Esophagus muscularis mucosa (tissue), 4 donors: ENCODE measurements around the gene NDUFS8. TPM values are rescaled to one million over a fixed set of nuclear protein-coding genes. Genes with fewer than 3 reads are reported as not detected.

Experiments
- DNase-seq: peaks from one replicate; pipeline ENCODE4 v3.0.0-alpha.2; 2017; ENCODE audit errors: extremely low spot score
- H3K27ac ChIP-seq, 4 donors: fragments of 200-600 bp; sonication (generic); replicated peaks in 1 of 4; 1 replicate in 3 of 4; 2 replicates in 1 of 4; pipeline ENCODE4 v1.5.1; 2016 to 2019; ENCODE audit warnings: mild to moderate bottlenecking in 1 of 4
- H3K27me3 ChIP-seq, 4 donors: fragments of 200-600 bp; sonication (generic); one replicate each; pipeline versions ENCODE4 v1.5.1 to v1.6.0; 2016 to 2019
- H3K36me3 ChIP-seq, 4 donors: fragments of 200-600 bp; sonication (generic); one replicate each; pipeline ENCODE4 v1.5.1; 2016 to 2019
- H3K4me1 ChIP-seq, 4 donors: fragments of 200-600 bp; sonication (generic); one replicate each; pipeline ENCODE4 v1.5.1; 2016 to 2019
- H3K4me3 ChIP-seq, 4 donors: fragments of 200-600 bp; sonication (generic); 1 replicate in 2 of 4; 2 replicates in 2 of 4; pipeline ENCODE4 v1.5.1; 2016 to 2019; ENCODE audit warnings: mild to moderate bottlenecking in 4 of 4, moderate library complexity in 1 of 4
- H3K9me3 ChIP-seq, 4 donors: fragments of 200-600 bp; sonication (generic); 1 replicate in 3 of 4; 2 replicates in 1 of 4; pipeline ENCODE4 v1.5.1; 2016 to 2019
- EP300 ChIP-seq: sonication (generic); formaldehyde crosslinking; IDR thresholded peaks from one replicate; pipeline ENCODE4 v1.6.1; 2017; ENCODE audit warnings: antibody characterized with exemption
- POLR2A ChIP-seq: fragments of 450-650 bp; IDR thresholded peaks from one replicate; pipeline ENCODE4 v1.6.1; 2017; ENCODE audit warnings: antibody characterized with exemption, moderate library complexity, mild to moderate bottlenecking, low read depth
- POLR2AphosphoS5 ChIP-seq, 2 donors: sonication (generic); formaldehyde crosslinking; IDR thresholded peaks; one replicate each; pipeline ENCODE4 v1.6.1; 2017; ENCODE audit warnings: antibody characterized with exemption in 2 of 2
- WGBS: methylation state at CpG from one replicate; pipeline ENCODE4 v1.1.5; 2018; 5-methylcytosine and 5-hydroxymethylcytosine counted together
- intact Hi-C: fragments of 100-400 bp; cut with DNase I; formaldehyde crosslinking; loops from one replicate; pipeline ENCODE4 v1.15.1; 2023
- total RNA-seq, 4 donors: library from RNA; depleted of rRNA; stranded (reverse); fragments of >200 nt; gene quantifications; one replicate each; pipeline versions ENCODE4 v1.1.0 to v1.2.1, GENCODE V29; 2016
- TF ChIP-seq, protein P1 (sequence below), 3 experiments: fragments of 200-600 bp in 2 of 3; fragments of 450-650 bp in 1 of 3; sonication (generic) in 2 of 3; IDR thresholded peaks; one replicate each; pipeline ENCODE4 v1.5.1; 2017 to 2019; ENCODE audit warnings: antibody characterized with exemption in 3 of 3, mild to moderate bottlenecking in 2 of 3, moderate library complexity in 1 of 3

NDUFS8 gene
- total RNA-seq, 4 donors from 2014 or later: 178 to 271 (median 198) TPM

DNA sequence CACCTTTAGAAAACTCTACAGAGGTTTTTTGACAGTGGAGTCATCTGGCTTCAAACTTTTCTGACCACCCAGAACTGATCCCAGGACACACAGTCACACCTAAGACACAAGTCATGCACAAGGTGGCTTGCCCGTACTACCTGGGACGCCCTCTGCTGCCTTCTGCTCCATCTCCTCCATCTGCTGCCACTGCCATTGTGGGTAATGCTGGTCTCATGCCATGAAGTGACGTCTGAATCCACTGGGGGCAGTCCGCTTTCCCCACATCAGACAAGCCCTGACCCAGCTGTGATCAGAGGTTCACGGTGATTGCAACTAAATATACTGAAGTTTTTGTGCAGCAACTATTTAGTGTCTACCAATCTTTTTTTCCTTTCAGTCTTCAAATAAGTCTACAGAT, 5.4 kb upstream of the NDUFS8 start:
- no peak for DNase-seq
- Histone ChIP-seq H3K27ac (no peak overlapping the region), H3K4me3 (no peak overlapping the region), H3K9me3 (peaks cover 0 to 12% (median 0%) of the 10 kb centered on the region in 4 donors), H3K27me3 (no peaks in the 10 kb centered on the region), H3K4me1 (peaks cover 6 to 12% (median 10%) of the 10 kb centered on the region in 4 donors), H3K36me3 (peaks cover 0 to 40% (median 11%) of the 10 kb centered on the region in 4 donors)
- WGBS: 87% methylated on average over 5 of the region's 5 CpGs
- TF ChIP-seq EP300: no peak
- TF ChIP-seq POLR2AphosphoS5 (IDR thresholded peaks at IDR 0.05): no peak
- no peak for TF ChIP-seq POLR2A
- TF ChIP-seq, protein P1, sequence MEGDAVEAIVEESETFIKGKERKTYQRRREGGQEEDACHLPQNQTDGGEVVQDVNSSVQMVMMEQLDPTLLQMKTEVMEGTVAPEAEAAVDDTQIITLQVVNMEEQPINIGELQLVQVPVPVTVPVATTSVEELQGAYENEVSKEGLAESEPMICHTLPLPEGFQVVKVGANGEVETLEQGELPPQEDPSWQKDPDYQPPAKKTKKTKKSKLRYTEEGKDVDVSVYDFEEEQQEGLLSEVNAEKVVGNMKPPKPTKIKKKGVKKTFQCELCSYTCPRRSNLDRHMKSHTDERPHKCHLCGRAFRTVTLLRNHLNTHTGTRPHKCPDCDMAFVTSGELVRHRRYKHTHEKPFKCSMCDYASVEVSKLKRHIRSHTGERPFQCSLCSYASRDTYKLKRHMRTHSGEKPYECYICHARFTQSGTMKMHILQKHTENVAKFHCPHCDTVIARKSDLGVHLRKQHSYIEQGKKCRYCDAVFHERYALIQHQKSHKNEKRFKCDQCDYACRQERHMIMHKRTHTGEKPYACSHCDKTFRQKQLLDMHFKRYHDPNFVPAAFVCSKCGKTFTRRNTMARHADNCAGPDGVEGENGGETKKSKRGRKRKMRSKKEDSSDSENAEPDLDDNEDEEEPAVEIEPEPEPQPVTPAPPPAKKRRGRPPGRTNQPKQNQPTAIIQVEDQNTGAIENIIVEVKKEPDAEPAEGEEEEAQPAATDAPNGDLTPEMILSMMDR (IDR thresholded peaks at IDR 0.05): no peak
- intact Hi-C loops: no loop called here

DNA sequence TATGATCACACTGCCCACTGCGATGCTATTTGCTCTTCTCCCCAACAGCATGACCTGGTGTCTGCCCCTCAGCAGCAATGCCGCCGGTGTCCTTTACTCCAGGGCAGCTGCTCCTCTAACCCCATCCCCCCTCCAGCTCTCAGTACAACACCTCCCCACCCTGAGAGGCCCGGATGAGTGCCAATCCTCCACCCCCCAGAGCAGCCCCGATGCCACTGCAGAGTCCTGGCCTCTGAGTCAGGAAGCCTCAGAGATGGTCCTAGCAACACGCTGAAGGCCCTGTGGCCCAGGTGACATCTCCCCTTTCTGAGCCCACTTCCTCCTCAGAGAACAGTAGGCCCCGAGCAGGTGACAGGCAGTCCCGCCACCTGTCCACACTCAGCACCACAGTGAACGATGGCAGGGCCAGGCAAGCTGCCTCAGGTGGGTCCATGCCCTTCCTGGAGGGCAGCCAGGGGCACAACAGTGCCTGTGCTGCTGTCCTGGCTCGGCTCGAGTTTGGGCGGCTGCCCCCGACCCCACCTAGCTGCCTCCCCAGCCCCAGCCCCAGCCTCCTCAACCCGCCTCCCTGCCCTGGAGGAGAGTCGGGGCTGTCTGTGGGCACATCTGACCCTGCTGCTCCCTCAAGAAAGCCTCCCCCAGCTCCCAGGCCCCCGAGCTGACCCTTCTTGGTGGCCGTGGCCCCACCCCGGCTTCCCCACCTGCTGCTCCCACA, 3.9 kb upstream of the NDUFS8 start:
- WGBS: 91% methylated on average over 4 of the region's 18 CpGs
- TF ChIP-seq, protein P1 (IDR thresholded peaks at IDR 0.05): no peak
- no peak for TF ChIP-seq EP300
- no peak for TF ChIP-seq POLR2AphosphoS5 (IDR thresholded peaks at IDR 0.05)
- TF ChIP-seq POLR2A: no peak
- H3K27ac ChIP-seq: no peak overlapping the region
- intact Hi-C loops: no loop called here
- DNase-seq: no peak
- H3K4me3 ChIP-seq: no peak overlapping the region
- H3K36me3 ChIP-seq: peaks cover 0 to 40% (median 11%) of the 10 kb centered on the region in 4 donors
- H3K4me1 ChIP-seq: peaks cover 12 to 19% (median 16%) of the 10 kb centered on the region in 4 donors
- peaks cover 0 to 12% (median 0%) of the 10 kb centered on the region in 4 donors for H3K9me3 ChIP-seq
- no peaks in the 10 kb centered on the region for H3K27me3 ChIP-seq

DNA sequence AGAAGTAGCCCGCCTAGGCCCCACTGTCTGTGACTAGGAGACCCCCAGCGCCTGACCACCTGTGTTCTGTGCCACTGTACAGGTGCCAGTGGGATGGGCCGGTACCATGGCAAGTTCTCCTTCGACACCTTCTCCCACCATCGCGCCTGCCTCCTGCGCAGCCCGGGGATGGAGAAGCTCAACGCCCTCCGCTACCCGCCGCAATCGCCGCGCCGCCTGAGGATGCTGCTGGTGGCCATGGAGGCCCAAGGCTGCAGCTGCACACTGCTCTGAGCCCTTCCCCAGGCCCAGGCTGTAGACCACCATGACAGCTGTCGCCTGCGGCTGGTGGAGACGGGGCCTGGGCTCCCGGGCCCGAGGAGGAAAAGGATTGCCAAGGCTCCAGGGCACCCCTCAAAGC, 2.8 kb upstream of the NDUFS8 start:
- peaks cover 2 to 36% (median 9%) of the 10 kb centered on the region in 4 donors for H3K36me3 ChIP-seq
- WGBS: 92% methylated on average over 21 of the region's 21 CpGs
- H3K27ac ChIP-seq: no peak overlapping the region
- H3K9me3 ChIP-seq: peaks cover 0 to 12% (median 0%) of the 10 kb centered on the region in 4 donors
- TF ChIP-seq POLR2A: no peak
- no peak for TF ChIP-seq POLR2AphosphoS5 (IDR thresholded peaks at IDR 0.05)
- TF ChIP-seq, protein P1 (IDR thresholded peaks at IDR 0.05): no peak
- no peak for TF ChIP-seq EP300
- no peak for DNase-seq
- no peak overlapping the region for H3K4me3 ChIP-seq
- intact Hi-C loops: no loop called here
- peaks cover 23 to 30% (median 27%) of the 10 kb centered on the region in 4 donors for H3K4me1 ChIP-seq
- no peaks in the 10 kb centered on the region for H3K27me3 ChIP-seq

DNA sequence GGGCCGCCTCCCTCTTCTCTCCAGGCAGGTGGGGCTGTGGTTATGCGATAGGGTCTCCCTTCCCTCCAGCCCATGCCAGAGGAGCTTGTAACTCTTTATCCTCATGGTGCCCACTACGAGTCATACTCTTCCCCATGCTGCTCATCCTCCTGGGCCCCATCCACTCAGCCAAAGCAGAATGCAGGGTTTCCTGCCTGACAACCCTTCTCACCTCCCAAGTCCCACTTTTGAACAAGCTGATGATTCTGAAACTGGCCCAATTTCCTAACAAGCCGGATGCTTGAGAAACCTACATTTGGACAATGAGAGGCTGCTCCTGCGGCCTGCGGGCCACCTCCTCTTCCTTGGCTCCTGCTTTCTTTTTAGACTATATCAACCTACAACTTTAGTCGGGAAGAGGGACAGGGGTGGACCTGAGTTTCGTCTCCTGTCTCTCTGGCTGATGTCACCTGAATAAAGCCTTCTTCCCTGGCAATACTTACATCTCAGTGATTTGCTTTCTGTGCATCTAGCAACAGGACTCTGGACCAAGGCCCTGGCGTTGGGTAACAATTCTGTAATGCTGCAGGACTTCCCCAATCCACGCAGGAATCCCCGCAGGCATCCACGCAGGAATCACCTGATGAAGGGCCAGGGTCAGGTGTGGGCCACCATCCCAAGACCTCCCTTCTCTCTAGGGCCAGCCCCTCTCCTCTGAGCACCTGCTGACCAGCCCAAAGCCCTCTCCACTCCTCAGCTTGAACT, 1.5 kb upstream of the NDUFS8 start:
- WGBS: 89% methylated on average over 10 of the region's 12 CpGs
- Histone ChIP-seq H3K9me3 (peaks cover 0 to 11% (median 0%) of the 10 kb centered on the region in 4 donors), H3K27ac (no peak overlapping the region), H3K4me1 (peaks cover 32 to 41% (median 37%) of the 10 kb centered on the region in 4 donors), H3K27me3 (no peaks in the 10 kb centered on the region), H3K36me3 (peaks cover 9 to 49% (median 21%) of the 10 kb centered on the region in 4 donors), H3K4me3 (no peak overlapping the region)
- no peak for DNase-seq
- TF ChIP-seq, protein P1 (IDR thresholded peaks at IDR 0.05): no peak
- TF ChIP-seq POLR2AphosphoS5 (IDR thresholded peaks at IDR 0.05) (no peak), POLR2A (no peak), EP300 (no peak)
- intact Hi-C loops: no loop called here
